ENCODE data around the gene LTC4S. TPM values are rescaled to one million over a fixed set of nuclear protein-coding genes. Genes with fewer than 3 reads are reported as not detected.
"Not testable (repeated sequence)": the region's sequence is repeated elsewhere in the genome, so short reads cannot be mapped to it uniquely, and the experiment has no call there.

LTC4S gene, protein sequence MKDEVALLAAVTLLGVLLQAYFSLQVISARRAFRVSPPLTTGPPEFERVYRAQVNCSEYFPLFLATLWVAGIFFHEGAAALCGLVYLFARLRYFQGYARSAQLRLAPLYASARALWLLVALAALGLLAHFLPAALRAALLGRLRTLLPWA
- total RNA-seq, result 22.6 TPM
- long read RNA-seq, transcript LTC4S-201 (5 exons, 666 nt), result minor isoform, 10 of 52 reads
- long read RNA-seq, transcript LTC4S-203 (4 exons, 909 nt), result minor isoform, 6 of 52 reads
- long read RNA-seq, transcript LTC4S-204 (2 exons, 564 nt), result major isoform, 11 of 52 reads
- long read RNA-seq, partial matches to known transcripts, result 1 of 52 reads
- long read RNA-seq, other reads (novel, unspliced or antisense), result 21 of 52 reads

DNA sequence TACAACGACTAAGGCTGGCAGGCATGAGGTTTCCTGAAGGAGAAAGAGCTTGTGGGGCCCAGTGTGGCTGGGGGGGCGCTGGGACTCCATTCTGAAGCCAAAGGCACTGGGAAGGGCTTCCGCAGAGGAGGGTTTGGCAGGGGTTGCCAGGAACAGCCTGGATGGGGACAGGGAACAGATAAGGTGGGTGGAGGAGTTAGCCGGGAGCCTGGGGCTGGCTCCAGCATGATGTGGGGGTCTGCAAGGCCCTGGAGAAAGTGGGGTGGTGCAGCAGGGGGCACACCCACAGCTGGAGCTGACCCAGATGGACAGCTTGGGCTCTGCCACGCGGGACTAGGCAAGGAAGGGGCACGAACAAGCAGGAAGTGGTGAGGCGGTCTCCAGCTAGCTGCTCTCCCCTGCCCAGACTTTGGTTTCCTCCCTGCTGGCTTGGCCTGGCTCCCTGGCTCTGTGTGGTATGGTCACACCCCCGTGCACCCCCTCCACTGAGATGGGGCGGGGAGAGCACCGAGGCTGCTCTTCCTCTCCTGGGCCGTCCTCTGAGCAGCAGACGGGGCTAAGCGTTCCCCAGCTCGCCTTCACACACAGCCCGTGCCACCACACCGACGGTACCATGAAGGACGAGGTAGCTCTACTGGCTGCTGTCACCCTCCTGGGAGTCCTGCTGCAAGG, at the start of gene LTC4S:
TSS of gene LTC4S (plus strand) at position 519 of the 672 bp plus-strand sequence. CDS start at position 614, 95 bp downstream.
- no peak for TF ChIP-seq CTCF (IDR thresholded peaks at IDR 0.05)
- Histone ChIP-seq H3K9me3 (no peaks in the 10 kb centered on the region), H3K27me3 (no peaks in the 10 kb centered on the region), H3K4me3 (peak within 1 kb of the TSS; percentile 68), H3K36me3 (peaks cover 17% of the 10 kb centered on the region), H3K4me1 (peaks cover 49% of the 10 kb centered on the region), H3K27ac (peak within 1 kb of the TSS; percentile 81)
- DNase-seq, result peak; percentile 83
- intact Hi-C loops (cut with DNase I), result no loop called here
- peak; percentile 45 for ATAC-seq

DNA sequence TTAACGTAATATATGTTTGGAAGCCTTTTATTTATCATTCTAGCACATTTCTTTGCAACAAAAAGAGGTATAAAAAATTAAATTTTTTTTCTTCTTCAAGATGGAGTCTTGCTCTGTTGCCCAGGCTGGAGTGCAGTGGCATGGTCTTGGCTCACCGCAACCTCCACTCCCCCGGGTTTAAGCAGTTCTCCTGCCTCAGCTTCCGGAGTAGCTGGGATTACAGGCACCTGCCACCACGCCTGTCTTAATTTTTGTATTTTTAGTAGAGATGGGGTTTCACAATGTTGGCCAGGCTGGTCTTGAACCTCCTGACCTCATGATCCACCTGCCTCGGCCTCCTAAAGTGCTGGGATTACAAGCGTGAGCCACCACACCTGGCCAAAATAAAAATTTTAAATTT, 49.7 kb upstream of the LTC4S start:
- H3K27ac ChIP-seq; intact Hi-C loops (cut with DNase I); H3K27me3 ChIP-seq; H3K9me3 ChIP-seq; ATAC-seq; DNase-seq; H3K36me3 ChIP-seq; H3K4me3 ChIP-seq: not testable (repeated sequence)
- peaks cover 20% of the 10 kb centered on the region for H3K4me1 ChIP-seq

- H3K9me3 ChIP-seq, result no peaks in the 10 kb centered on the region
- H3K4me3 ChIP-seq, result no peak overlapping the region
- no peaks in the 10 kb centered on the region for H3K27me3 ChIP-seq
- H3K4me1 ChIP-seq, result peaks cover 9% of the 10 kb centered on the region
- no peaks in the 10 kb centered on the region for H3K36me3 ChIP-seq
- TF ChIP-seq CTCF (IDR thresholded peaks at IDR 0.05), result no peak
- intact Hi-C loops (cut with DNase I), result no loop called here
- no peak for DNase-seq
- no peak for ATAC-seq
- no peak overlapping the region for H3K27ac ChIP-seq
These were observed 46.9 kb upstream of the LTC4S start for GRCh38 chr5:179746872-179747271.

GRCh38 chr5:179747811-179748210, 46.0 kb upstream of the LTC4S start:
- Histone ChIP-seq H3K27me3 (no peaks in the 10 kb centered on the region), H3K36me3 (no peaks in the 10 kb centered on the region), H3K4me3 (no peak overlapping the region), H3K4me1 (peaks cover 9% of the 10 kb centered on the region), H3K27ac (no peak overlapping the region), H3K9me3 (no peaks in the 10 kb centered on the region)
- DNase-seq (no peak), ATAC-seq (no peak)
- intact Hi-C loops (cut with DNase I), result no loop called here
- TF ChIP-seq CTCF (IDR thresholded peaks at IDR 0.05), result no peak

GRCh38 chr5:179749857-179750508, 43.8 kb upstream of the LTC4S start:
- H3K9me3 ChIP-seq, result no peaks in the 10 kb centered on the region
- peak; percentile 25 for DNase-seq
- no peak for ATAC-seq
- intact Hi-C loops (cut with DNase I), result no loop called here
- H3K27ac ChIP-seq, result no peak overlapping the region
- no peak for TF ChIP-seq CTCF (IDR thresholded peaks at IDR 0.05)
- peaks cover 15% of the 10 kb centered on the region for H3K4me1 ChIP-seq
- H3K4me3 ChIP-seq, result no peak overlapping the region
- H3K36me3 ChIP-seq, result no peaks in the 10 kb centered on the region
- no peaks in the 10 kb centered on the region for H3K27me3 ChIP-seq

- Histone ChIP-seq H3K36me3 (no peaks in the 10 kb centered on the region), H3K4me1 (peaks cover 16% of the 10 kb centered on the region), H3K4me3 (no peak overlapping the region), H3K27me3 (no peaks in the 10 kb centered on the region), H3K27ac (no peak overlapping the region), H3K9me3 (no peaks in the 10 kb centered on the region)
- no peak for TF ChIP-seq CTCF (IDR thresholded peaks at IDR 0.05)
- ATAC-seq (peak; percentile 78), DNase-seq (peak; percentile 77)
- intact Hi-C loops (cut with DNase I), result no loop called here
These were observed 39.8 kb upstream of the LTC4S start for GRCh38 chr5:179753971-179754370.

All from upper lobe of right lung (tissue), 1 donor.